ENCODE measurements around the gene SEC14L6.

- no peak for TF ChIP-seq CTCF (IDR thresholded peaks at IDR 0.05)
- TF ChIP-seq POLR2A (IDR thresholded peaks at IDR 0.05), result no peak
- no peak for TF ChIP-seq POLR2AphosphoS5 (IDR thresholded peaks at IDR 0.05)
- TF ChIP-seq EP300 (IDR thresholded peaks at IDR 0.05), result no peak
Measured at GRCh38 chr22:30580896-30581295, 34.4 kb upstream of the SEC14L6 start.
